K562 (cell line): Measurements from ENCODE around the gene KIF27.

Experiments
- BRCA1 ChIP-seq, 2 experiments: fragments of 450-650 bp in 1 of 2; sonication (generic) in 1 of 2; formaldehyde crosslinking in 1 of 2; IDR thresholded peaks; 2 replicates each; pipeline versions ENCODE4 v1.5.0 to v1.6.1; 2017 to 2020; ENCODE audit warnings: mild to moderate bottlenecking in 1 of 2, missing genetic modification reagents in 1 of 2
- CHD1 ChIP-seq: fragments of 200-600 bp; sonication (generic); IDR thresholded peaks from one replicate; pipeline ENCODE4 v1.6.1; 2012; ENCODE audit warnings: mild to moderate bottlenecking, moderate library complexity, low read length, inconsistent platforms
- CTCF ChIP-seq, 3 experiments: IDR thresholded peaks in 2 of 3; conservative IDR thresholded peaks in 1 of 3; 2 replicates each; pipeline ENCODE4 v1.5.1; 2011 to 2012; ENCODE audit warnings: low read length in 3 of 3, mild to moderate bottlenecking in 3 of 3, control low read depth in 2 of 3, improper control_type of control experiment in 1 of 3, inconsistent platforms in 1 of 3, low read depth in 1 of 3, mixed read lengths in 1 of 3, moderate library complexity in 1 of 3; ENCODE audit not compliant: insufficient read depth in 2 of 3
- ELF1 ChIP-seq: fragments of 200-800 bp; sonication (Bioruptor generic); IDR thresholded peaks from 2 replicates; pipeline ENCODE4 v1.6.1; 2016; ENCODE audit warnings: missing genetic modification characterization, missing compliant biosample characterization
- GABPB2 ChIP-seq: fragments of 250-450 bp; sonication (Bioruptor Pico); conservative IDR thresholded peaks from 2 replicates; pipeline ENCODE4 v1.5.1; 2021; ENCODE audit warnings: mild to moderate bottlenecking
- POLR2AphosphoS2 ChIP-seq: IDR thresholded peaks from 2 replicates; pipeline ENCODE4 v1.6.1; 2012; ENCODE audit warnings: low read length, improper control_type of control experiment
- RNF2 ChIP-seq: sonication (generic); IDR thresholded peaks from 2 replicates; pipeline ENCODE4 v1.6.1; 2016
- SETDB1 ChIP-seq: IDR thresholded peaks from one replicate; pipeline ENCODE4 v1.6.1; 2012; ENCODE audit warnings: low read length, control low read depth, inconsistent platforms
- ZBTB7A ChIP-seq: IDR thresholded peaks from 2 replicates; pipeline ENCODE4 v1.6.1; 2011; ENCODE audit warnings: low read depth, mild to moderate bottlenecking, low read length, moderate library complexity, borderline replicate concordance; ENCODE audit not compliant: control insufficient read depth
- ZNF384 ChIP-seq: IDR thresholded peaks from 2 replicates; pipeline ENCODE4 v1.6.1; 2012; ENCODE audit warnings: low read depth, low read length, improper control_type of control experiment
- TF ChIP-seq, protein P1 (sequence below): sonication (generic); formaldehyde crosslinking; IDR thresholded peaks from 2 replicates; pipeline ENCODE4 v1.8.1; 2023; ENCODE audit warnings: mild to moderate bottlenecking, missing genetic modification reagents
- TF ChIP-seq, protein P2 (sequence below), 2 experiments: IDR thresholded peaks; 2 replicates each; pipeline ENCODE4 v1.6.1; 2011; ENCODE audit warnings: borderline replicate concordance in 1 of 2, control low read depth in 1 of 2, low read depth in 1 of 2, low read length in 1 of 2, mild to moderate bottlenecking in 1 of 2, mixed read lengths in 1 of 2, moderate library complexity in 1 of 2; ENCODE audit not compliant: insufficient read depth in 1 of 2, insufficient read length in 1 of 2, poor library complexity in 1 of 2, severe bottlenecking in 1 of 2; ENCODE audit errors: extremely low read depth in 1 of 2

DNA sequence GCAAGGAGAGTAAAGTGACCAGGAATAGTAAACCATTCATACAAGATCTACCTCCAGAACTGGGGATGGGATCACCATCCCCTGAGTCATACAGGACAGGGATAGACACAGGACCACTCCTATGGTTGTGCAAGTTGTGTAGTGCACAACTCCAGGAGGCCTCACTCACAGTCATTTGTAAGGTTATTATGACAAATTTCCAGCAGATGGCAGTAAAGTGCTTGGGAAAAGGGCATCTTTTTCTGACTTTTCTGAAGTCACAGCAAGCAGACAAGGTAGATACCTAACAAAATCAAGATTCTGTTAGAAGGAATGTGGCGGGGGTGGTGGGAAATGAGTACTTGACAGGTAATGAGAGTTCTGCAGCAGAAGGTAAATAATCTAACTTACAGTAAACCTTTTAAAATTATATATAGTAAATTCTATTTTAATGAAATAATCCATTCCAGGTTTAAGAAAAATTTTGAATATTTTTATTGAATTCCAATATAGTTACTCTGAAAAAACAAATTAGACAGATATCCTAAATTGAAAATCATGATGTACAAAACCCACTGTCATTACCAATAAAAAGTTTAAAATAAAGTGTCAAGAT, 16.7 kb upstream of the KIF27 start:
- TF ChIP-seq, protein P1, sequence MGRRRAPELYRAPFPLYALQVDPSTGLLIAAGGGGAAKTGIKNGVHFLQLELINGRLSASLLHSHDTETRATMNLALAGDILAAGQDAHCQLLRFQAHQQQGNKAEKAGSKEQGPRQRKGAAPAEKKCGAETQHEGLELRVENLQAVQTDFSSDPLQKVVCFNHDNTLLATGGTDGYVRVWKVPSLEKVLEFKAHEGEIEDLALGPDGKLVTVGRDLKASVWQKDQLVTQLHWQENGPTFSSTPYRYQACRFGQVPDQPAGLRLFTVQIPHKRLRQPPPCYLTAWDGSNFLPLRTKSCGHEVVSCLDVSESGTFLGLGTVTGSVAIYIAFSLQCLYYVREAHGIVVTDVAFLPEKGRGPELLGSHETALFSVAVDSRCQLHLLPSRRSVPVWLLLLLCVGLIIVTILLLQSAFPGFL (CRISPR knock-in tag): no peak
- TF ChIP-seq ELF1 (tag) (no peak), CTCF (IDR thresholded peaks at IDR 0.05 in 2 of 3, conservative IDR thresholded peaks at IDR 0.05 in 1 of 3; ENCODE audit: insufficient read depth in 2 of 3, low read depth in 1 of 3, low read length in 3 of 3) (peak; percentile 43 to 67 (median 57); a peak in 5 of 6 replicates), POLR2AphosphoS2 (no peak), GABPB2 (CRISPR knock-in tag) (no peak), CHD1 (no peak), ZBTB7A (no peak), ZNF384 (no peak), BRCA1 (IDR thresholded peaks at IDR 0.05) (no peak), BRCA1 (CRISPR knock-in tag; IDR thresholded peaks at IDR 0.05) (no peak), RNF2 (no peak), SETDB1 (no peak)
- TF ChIP-seq, protein P2, sequence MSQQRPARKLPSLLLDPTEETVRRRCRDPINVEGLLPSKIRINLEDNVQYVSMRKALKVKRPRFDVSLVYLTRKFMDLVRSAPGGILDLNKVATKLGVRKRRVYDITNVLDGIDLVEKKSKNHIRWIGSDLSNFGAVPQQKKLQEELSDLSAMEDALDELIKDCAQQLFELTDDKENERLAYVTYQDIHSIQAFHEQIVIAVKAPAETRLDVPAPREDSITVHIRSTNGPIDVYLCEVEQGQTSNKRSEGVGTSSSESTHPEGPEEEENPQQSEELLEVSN (IDR thresholded peaks at IDR 0.05; ENCODE audit: borderline replicate concordance in 1 of 2, extremely low read depth in 1 of 2, insufficient read depth in 1 of 2, insufficient read length in 1 of 2, low read depth in 1 of 2, low read length in 1 of 2, poor library complexity in 1 of 2, severe bottlenecking in 1 of 2): no peak
